Measurements from ENCODE around the gene RSPH1.

Gene RSPH1

DNA sequence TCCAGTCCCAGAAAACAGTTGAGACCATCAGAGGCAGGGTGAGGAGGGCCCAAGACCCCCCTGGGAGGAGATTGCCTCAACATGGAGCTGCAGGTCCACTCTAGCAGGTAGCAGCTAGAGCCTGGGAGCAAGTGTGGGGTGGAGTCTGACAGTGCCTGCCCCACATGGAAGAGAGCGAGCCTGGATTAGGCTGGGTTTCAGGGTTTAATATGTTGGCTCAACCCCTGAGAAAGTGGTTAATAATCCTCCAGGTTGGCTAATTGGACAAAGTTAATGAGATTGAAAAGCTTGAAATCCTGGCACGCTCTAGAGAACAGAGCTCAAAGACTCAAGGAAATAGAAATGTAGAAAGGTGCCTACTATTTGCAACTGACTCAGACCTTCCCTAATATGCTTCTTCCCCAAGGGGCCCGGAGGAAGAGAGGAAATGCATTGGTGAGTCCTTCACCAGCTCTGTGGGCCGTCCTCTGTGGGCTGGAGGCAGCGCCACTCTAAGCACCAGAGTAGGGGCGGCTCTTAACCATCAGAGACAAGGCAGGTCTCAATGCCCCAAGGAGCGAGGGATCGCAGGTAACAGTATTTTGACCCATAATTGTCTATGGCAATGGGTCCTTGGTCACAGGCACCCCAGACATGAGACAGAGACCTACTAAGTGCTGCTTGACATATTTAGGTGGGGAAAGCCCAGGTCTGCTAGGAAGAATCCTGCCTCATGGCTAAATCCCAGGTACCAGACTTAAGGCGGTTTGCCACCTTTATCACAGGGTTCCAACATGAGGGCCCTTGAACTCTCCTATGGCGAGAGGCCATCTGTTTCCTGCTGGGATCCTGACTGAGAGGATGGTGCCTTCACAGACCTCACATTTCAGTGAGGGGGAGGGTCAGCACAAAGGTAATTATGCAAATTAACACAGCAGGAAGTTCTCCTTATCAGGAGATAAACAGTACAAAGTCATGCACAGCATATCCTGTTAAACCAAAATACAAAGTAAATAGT, 33.8 kb downstream of the RSPH1 start:
- peak; percentile 50 for DNase-seq

DNA sequence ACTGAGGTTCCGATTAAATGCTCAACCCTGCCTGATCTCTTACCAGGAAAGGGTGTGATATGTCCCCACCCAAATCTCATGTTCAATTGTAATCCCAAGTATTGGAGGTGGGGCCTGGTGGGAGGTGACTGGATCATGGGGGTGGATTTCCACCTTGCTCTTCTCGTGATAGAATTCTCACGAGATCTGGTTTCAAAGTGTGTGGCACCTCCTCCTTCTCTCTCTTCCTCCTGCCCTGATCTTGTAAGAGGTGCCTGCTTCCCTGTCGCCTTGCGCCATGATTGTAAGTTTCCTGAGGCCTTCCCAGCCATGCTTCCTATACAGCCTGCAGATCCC, 34.9 kb downstream of the RSPH1 start:
- no peak for DNase-seq

GRCh38 chr21:42460391-42461184, 35.4 kb downstream of the RSPH1 start:
- DNase-seq, result no peak

GRCh38 chr21:42459546-42460215, 36.3 kb downstream of the RSPH1 start:
- no peak for DNase-seq

GRCh38 chr21:42459082-42459460, 37.0 kb downstream of the RSPH1 start:
- no peak for DNase-seq

- DNase-seq, result peak; percentile 36
Measured at GRCh38 chr21:42456457-42456856, 39.6 kb downstream of the RSPH1 start.

- DNase-seq, result no peak
Measured at GRCh38 chr21:42455754-42456440, 40.1 kb downstream of the RSPH1 start.

DNA sequence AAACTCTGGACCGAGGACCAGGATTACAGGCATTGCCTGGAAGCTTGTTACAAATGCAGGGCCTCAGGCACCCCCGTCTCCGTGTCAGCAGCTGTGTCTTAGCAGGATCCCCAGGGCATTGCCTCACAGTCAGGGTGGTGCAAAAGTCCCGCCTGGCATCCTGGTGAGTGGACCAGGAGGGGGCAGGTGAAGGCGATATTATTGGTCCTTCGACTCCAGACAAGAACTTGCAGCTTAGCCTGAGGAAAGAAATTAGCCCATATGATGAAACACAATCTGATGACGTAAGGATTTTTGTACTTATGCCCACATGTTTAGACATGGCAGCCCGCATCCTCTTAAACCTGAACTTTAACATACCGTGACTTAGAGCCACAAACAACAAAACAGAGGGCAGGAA, 40.8 kb downstream of the RSPH1 start:
- DNase-seq, result peak; percentile 69

DNA sequence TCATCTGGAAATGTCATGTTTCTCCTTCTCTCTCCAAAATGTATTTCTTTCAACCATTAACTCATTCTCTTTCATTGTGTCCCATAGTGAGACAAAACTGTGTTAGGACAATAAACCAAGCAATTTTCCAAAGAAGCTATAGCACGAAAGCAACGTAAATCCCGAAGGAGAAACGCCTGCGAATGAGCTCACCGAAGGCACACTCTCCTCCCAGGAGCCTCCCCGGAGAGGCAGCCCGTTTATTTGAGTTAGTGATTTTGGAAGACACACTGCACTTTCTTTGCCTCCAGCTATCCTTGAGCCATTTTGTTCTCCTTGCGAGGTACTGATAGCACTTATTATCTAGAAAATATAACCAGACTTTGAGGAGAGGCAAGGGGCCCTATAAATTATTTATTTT, 41.2 kb downstream of the RSPH1 start:
- DNase-seq, result no peak

- DNase-seq, result no peak
Measured at GRCh38 chr21:42453986-42454570, 41.9 kb downstream of the RSPH1 start.

DNA sequence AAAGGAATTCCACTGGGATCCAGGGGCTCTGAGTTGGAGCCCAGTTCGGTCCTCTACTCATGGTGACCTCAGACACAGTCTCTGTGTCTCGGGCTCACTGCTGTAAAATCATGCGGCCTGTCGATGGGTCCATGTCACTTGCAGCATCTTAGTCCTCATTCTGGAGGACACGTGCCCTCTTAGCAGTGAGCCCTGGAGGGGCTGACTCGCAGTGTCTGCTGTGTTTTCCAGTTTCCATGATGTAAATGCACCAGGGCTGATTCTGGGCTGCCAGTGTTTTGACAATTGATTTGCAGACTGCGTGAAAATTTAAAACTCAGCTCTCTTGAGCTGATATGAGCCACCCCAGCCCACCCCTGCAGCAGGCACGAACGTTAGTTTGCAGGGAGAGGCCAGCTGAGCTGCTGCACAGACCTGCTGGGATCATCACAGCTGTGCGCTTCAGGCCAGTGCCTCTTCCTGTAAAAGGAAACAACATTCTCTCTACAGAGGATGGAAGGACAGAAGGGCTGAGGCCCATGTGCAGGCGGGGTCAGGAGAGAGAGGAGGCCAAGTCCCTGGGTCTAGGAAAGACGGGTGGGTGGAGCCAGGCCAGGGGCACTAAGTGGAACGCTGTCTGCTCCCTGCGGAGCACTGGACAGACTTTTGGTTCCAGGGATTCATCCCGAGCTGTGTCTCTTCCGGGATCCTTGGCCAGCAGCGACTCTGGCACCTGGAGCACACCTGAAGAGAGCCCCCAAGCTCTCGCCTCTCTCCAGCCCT, 42.6 kb downstream of the RSPH1 start:
- no peak for DNase-seq

GRCh38 chr21:42452401-42453223, 43.4 kb downstream of the RSPH1 start:
- no peak for DNase-seq

GRCh38 chr21:42451941-42452340, 44.1 kb downstream of the RSPH1 start:
- no peak for DNase-seq

- no peak for DNase-seq
Measured at GRCh38 chr21:42448686-42449085, 47.3 kb downstream of the RSPH1 start.

DNA sequence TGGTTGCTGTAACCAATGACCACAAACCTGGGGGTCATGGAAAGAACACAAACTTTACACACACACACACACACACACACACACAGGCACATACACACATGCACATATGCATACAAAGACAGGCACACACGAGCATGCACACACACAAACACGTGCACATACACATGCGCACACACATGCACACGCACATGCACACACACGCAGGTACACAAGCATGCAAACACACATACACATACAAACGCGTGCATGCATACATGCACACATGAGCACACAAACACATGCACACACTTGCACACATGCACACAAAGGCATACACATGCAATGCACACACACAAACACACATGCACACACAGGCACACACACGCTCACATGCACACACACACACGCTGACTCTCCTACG, 48.3 kb downstream of the RSPH1 start:
- DNase-seq, result no peak

DNA sequence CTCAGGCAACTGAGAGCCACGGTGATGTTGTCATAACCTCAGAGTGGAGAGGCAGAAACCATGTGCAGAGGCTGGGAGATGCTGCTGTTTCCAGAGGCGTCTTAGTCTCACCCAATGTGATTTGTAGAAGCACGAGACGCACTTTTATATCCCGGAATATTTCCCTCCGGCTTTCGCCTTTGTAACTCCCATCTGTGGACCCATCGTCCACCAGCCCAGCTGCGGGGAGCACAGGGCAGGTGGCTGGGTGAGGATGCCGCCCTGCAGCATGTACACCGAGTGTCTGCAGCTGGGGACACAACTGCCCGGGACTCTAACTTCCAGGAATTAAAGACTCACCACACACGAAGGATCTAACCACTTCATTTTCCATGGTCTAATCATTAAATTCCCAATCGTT, 48.8 kb downstream of the RSPH1 start:
- DNase-seq, result no peak

- DNase-seq, result no peak
Measured at GRCh38 chr21:42446531-42446930, 49.5 kb downstream of the RSPH1 start.

- no peak for DNase-seq
Measured at GRCh38 chr21:42445311-42445710, 50.7 kb downstream of the RSPH1 start.

GRCh38 chr21:42444745-42445059, 51.3 kb downstream of the RSPH1 start:
- no peak for DNase-seq

DNA sequence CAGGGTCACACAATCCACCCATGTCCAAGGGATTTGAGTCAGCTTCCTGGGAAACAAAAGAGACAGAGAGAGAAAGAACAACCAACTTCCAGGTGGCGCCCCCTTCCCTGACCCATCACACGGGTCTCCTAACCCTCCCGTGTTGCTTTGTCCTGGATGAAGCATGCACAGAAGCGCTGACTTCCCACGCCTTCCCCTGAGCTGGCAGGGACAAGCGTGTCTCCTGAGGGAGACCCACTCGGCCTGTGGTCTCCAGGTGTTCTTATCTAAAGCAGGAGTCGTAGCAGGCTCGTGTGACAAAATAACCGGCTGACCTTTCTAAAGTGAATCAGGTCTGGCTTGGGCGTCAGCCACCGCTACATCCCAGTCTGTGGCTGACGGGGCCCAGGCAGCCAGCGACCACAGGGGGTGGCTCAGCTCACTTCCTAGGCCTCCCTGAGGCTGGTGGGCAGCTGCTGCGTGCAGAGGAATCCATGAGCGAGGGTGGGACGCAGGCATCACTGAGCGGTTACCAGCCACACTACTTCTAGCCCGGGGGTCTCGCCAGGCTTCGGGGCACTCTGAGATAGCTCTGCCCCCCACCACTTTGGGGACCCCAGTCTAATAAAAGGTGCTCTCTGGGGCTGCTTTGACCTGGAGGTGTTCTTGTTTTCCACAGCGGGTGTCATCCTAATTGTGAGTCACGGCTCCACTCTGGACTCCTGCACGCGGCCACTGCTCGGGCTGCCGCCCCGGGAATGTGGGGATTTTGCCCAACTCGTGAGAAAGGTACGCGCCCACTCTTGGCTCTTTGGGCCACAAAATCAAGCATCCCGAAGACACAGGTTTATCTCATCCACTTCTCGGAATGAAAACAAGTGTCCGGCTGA, 51.9 kb downstream of the RSPH1 start:
- DNase-seq, result no peak

Data from MV-4-11 (cell line).